ENCODE results near the gene HIVEP3.
A peak's percentile ranks its signal among the peaks of the same experiment; 100 is the strongest.
"Not testable (repeated sequence)": the region's sequence is repeated elsewhere in the genome, so short reads cannot be mapped to it uniquely, and the experiment has no call there.

Gene HIVEP3

GRCh38 chr1:41921271-41921670 lies 2.5 kb upstream of the HIVEP3 start:
- not testable (repeated sequence) for DNase-seq (ENCODE audit: low spot score)

- DNase-seq (ENCODE audit: low spot score): no peak
These were observed 1.9 kb upstream of the HIVEP3 start for GRCh38 chr1:41920658-41921057.

GRCh38 chr1:41919764-41920397 lies 1.2 kb upstream of the HIVEP3 start:
- DNase-seq (ENCODE audit: low spot score): no peak

GRCh38 chr1:41919131-41919530 lies 409 bp upstream of the HIVEP3 start:
- no peak for DNase-seq (ENCODE audit: low spot score)

GRCh38 chr1:41917835-41918449 lies 780 bp downstream of the HIVEP3 start:
- peak; percentile 31 for DNase-seq (ENCODE audit: low spot score)

GRCh38 chr1:41917076-41917475 lies 1.6 kb downstream of the HIVEP3 start:
- no peak for DNase-seq (ENCODE audit: low spot score)

GRCh38 chr1:41915786-41916571 lies 2.7 kb downstream of the HIVEP3 start:
- peak; percentile 55 for DNase-seq (ENCODE audit: low spot score)

- DNase-seq (ENCODE audit: low spot score): no peak
These were observed 4.2 kb downstream of the HIVEP3 start for GRCh38 chr1:41914516-41914915.

- DNase-seq (ENCODE audit: low spot score): no peak
These were observed 5.7 kb downstream of the HIVEP3 start for GRCh38 chr1:41913014-41913413.

- no peak for DNase-seq (ENCODE audit: low spot score)
These were observed 10.3 kb downstream of the HIVEP3 start for GRCh38 chr1:41908288-41908895.

- no peak for DNase-seq (ENCODE audit: low spot score)
These were observed 11.3 kb downstream of the HIVEP3 start for GRCh38 chr1:41907446-41907845.

- no peak for DNase-seq (ENCODE audit: low spot score)
These were observed 11.8 kb downstream of the HIVEP3 start for GRCh38 chr1:41906943-41907342.

GRCh38 chr1:41905093-41905675 lies 13.5 kb downstream of the HIVEP3 start:
- no peak for DNase-seq (ENCODE audit: low spot score)

GRCh38 chr1:41902664-41903063 lies 16.1 kb downstream of the HIVEP3 start:
- DNase-seq (ENCODE audit: low spot score): no peak

GRCh38 chr1:41902159-41902577 lies 16.6 kb downstream of the HIVEP3 start:
- DNase-seq (ENCODE audit: low spot score): no peak

GRCh38 chr1:41901551-41901950 lies 17.2 kb downstream of the HIVEP3 start:
- no peak for DNase-seq (ENCODE audit: low spot score)

GRCh38 chr1:41900603-41901444 lies 17.9 kb downstream of the HIVEP3 start:
- no peak for DNase-seq (ENCODE audit: low spot score)

GRCh38 chr1:41898191-41898713 lies 20.5 kb downstream of the HIVEP3 start:
- DNase-seq (ENCODE audit: low spot score): no peak

- no peak for DNase-seq (ENCODE audit: low spot score)
These were observed 23.2 kb downstream of the HIVEP3 start for GRCh38 chr1:41895552-41895951.

- DNase-seq (ENCODE audit: low spot score): no peak
These were observed 23.8 kb downstream of the HIVEP3 start for GRCh38 chr1:41894808-41895483.

All from globus pallidus (tissue), 1 donor.